Peyer's patch (tissue), 4 donors: ENCODE data around the gene OSBPL5. TPM values are rescaled to one million over a fixed set of nuclear protein-coding genes. Genes with fewer than 3 reads are reported as not detected.

Source experiments
- DNase-seq, 3 donors: peaks; one replicate each; pipeline ENCODE4 v3.0.0-alpha.2; 2017 to 2019
- H3K27ac ChIP-seq, 4 donors: fragments of 200-600 bp; sonication (generic); one replicate each; pipeline ENCODE4 v1.5.1; 2016 to 2019
- H3K27me3 ChIP-seq, 2 donors: fragments of 200-600 bp; sonication (generic); one replicate each; pipeline ENCODE4 v1.5.1; 2019
- H3K36me3 ChIP-seq, 3 donors: fragments of 200-600 bp; sonication (generic); one replicate each; pipeline ENCODE4 v1.5.1; 2016 to 2019
- H3K4me1 ChIP-seq, 4 donors: fragments of 200-600 bp; sonication (generic); one replicate each; pipeline ENCODE4 v1.5.1; 2016 to 2019
- H3K4me3 ChIP-seq, 4 donors: fragments of 200-600 bp; sonication (generic); 1 replicate in 3 of 4; 2 replicates in 1 of 4; pipeline ENCODE4 v1.5.1; 2016 to 2019; ENCODE audit warnings: mild to moderate bottlenecking in 1 of 4
- H3K9me3 ChIP-seq, 4 donors: fragments of 200-600 bp; sonication (generic); one replicate each; pipeline ENCODE4 v1.5.1; 2016 to 2019; ENCODE audit warnings: mild to moderate bottlenecking in 1 of 4
- POLR2A ChIP-seq, 2 donors: fragments of 450-650 bp; IDR thresholded peaks; one replicate each; pipeline ENCODE4 v1.5.1; 2017; ENCODE audit warnings: antibody characterized with exemption in 2 of 2, mild to moderate bottlenecking in 2 of 2, moderate library complexity in 2 of 2
- total RNA-seq, 4 donors: library from RNA; depleted of rRNA; stranded (reverse); fragments of >200 nt; gene quantifications; one replicate each; pipeline ENCODE4 v1.1.0, GENCODE V29; 2016
- TF ChIP-seq, protein P1 (sequence below), 6 experiments: fragments of 450-650 bp in 4 of 6; fragments of 200-600 bp in 2 of 6; sonication (generic) in 1 of 6; IDR thresholded peaks; one replicate each; pipeline ENCODE4 v1.5.1; 2017 to 2019; ENCODE audit warnings: antibody characterized with exemption in 6 of 6, mild to moderate bottlenecking in 3 of 6, moderate library complexity in 1 of 6

OSBPL5 gene
- total RNA-seq, 4 donors from 2014 or later: 39.8 to 110 (median 73.2) TPM

DNA sequence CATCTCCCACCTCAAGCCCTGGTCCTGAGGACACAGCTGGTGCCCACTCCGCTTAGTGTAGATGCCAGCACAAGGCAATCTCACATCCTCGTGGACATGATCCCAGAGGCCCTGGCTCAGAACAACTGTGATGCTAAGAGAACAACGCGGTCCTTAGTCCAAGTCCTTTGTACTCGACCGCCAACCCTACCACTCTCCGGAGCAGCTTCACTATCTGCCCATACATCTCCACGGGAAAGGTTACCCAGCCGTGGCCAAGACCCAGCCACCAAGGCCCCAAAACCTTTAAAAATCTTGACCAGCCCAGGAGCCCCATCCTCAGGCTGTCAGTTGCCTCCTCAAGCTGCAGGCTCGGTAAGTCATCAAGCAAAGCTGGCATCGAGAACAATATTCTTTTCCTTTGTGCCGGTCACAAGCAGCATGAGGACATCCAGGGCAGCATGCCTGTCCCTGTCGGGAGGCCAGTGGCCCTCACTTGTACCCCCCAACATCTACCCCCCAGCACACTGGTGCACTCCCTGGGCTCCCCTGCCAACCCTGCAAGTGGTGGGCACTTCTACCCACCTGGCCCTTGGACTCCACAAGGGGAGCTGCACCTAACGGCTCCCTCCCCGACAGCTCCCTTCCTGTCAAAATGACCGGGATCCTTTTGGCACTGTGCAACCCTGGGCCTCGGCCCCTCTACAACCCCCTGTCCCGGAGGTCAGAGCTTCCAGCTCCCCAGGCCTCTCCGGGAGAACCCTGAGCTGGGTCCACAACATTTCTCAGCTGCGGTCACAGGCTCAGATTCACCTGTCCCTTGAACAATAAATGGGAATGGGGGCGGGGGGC, 2.5 kb downstream of the OSBPL5 start:
- peak overlapping the region in 1 of 4 donors; percentile 88 for H3K27ac ChIP-seq
- H3K4me3 ChIP-seq: peak overlapping the region in 1 of 4 donors; percentile 82
- no peaks in the 10 kb centered on the region for H3K36me3 ChIP-seq
- H3K4me1 ChIP-seq: peaks cover 0 to 81% (median 0%) of the 10 kb centered on the region in 4 donors
- H3K9me3 ChIP-seq: no peaks in the 10 kb centered on the region
- no peaks in the 10 kb centered on the region for H3K27me3 ChIP-seq
- peak in 1 of 3 donors; percentile 44 for DNase-seq
- TF ChIP-seq, protein P1, sequence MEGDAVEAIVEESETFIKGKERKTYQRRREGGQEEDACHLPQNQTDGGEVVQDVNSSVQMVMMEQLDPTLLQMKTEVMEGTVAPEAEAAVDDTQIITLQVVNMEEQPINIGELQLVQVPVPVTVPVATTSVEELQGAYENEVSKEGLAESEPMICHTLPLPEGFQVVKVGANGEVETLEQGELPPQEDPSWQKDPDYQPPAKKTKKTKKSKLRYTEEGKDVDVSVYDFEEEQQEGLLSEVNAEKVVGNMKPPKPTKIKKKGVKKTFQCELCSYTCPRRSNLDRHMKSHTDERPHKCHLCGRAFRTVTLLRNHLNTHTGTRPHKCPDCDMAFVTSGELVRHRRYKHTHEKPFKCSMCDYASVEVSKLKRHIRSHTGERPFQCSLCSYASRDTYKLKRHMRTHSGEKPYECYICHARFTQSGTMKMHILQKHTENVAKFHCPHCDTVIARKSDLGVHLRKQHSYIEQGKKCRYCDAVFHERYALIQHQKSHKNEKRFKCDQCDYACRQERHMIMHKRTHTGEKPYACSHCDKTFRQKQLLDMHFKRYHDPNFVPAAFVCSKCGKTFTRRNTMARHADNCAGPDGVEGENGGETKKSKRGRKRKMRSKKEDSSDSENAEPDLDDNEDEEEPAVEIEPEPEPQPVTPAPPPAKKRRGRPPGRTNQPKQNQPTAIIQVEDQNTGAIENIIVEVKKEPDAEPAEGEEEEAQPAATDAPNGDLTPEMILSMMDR (IDR thresholded peaks at IDR 0.05): no peak
- TF ChIP-seq POLR2A (IDR thresholded peaks at IDR 0.05): no peak

DNA sequence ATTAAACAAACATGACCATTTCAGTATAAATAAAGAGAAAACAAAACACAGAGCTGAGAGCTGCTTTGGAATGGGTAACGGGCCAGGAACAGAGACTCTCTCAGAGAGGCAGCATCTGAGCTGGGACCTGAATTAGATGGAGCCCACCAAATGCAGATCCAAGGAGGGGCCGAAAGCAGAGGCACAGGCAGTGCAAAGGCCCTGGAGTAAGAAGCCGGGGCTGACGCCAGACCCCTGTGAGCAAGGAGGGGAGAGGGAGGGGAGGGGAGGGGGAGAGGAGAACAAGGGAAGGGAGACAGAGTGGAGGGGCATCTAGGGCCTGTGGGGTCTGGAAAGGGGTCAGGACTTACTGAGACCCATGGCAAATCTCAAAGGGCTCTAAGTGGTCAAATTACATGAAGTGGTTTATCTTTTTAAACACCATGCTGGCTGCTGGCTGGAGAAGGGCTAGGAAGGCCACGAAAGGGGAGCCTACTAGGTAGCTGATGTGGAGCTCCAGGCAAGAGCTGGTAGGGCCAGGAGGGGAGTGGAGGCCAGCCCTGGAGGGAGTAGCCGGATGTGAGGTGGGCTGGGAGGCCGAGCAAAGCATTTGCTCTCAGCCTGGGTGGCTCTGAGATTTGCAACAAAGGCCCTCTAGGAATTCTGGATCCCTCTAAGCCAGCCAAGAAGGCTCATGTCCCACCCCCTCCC, 3.2 kb downstream of the OSBPL5 start:
- no peak for DNase-seq
- Histone ChIP-seq H3K9me3 (no peaks in the 10 kb centered on the region), H3K4me1 (peaks cover 0 to 83% (median 0%) of the 10 kb centered on the region in 4 donors), H3K27me3 (no peaks in the 10 kb centered on the region), H3K36me3 (no peaks in the 10 kb centered on the region), H3K4me3 (no peak overlapping the region), H3K27ac (peak overlapping the region in 2 of 4 donors; percentile 83 to 88)
- no peak for TF ChIP-seq POLR2A (IDR thresholded peaks at IDR 0.05)
- TF ChIP-seq, protein P1 (IDR thresholded peaks at IDR 0.05): no peak

DNA sequence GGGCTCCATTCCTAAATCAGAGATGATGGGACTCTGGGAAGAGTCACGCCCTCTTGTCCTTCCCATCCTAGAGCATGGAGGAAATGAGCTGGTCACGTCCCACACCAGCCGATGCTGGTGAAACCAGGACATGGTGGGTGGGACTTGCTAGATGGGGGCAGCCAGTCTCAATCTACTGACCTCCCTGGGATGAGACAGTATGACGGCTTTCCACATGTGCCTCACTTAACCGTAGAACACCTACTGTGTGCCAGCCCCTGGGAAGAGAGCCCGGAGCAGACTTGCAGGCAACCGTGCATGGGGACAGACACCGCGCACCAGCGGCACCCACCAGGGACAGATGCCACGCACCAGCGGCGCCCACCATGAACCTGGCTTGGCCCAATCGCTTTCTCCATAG, 3.8 kb downstream of the OSBPL5 start:
- Histone ChIP-seq H3K36me3 (no peaks in the 10 kb centered on the region), H3K27me3 (no peaks in the 10 kb centered on the region), H3K4me3 (peak overlapping the region in 1 of 4 donors; percentile 53), H3K4me1 (peaks cover 0 to 83% (median 0%) of the 10 kb centered on the region in 4 donors), H3K27ac (peak overlapping the region in 3 of 4 donors; percentile 66 to 88 (median 83)), H3K9me3 (no peaks in the 10 kb centered on the region)
- no peak for TF ChIP-seq POLR2A (IDR thresholded peaks at IDR 0.05)
- TF ChIP-seq, protein P1 (IDR thresholded peaks at IDR 0.05): no peak
- peak in 1 of 3 donors; percentile 39 for DNase-seq

DNA sequence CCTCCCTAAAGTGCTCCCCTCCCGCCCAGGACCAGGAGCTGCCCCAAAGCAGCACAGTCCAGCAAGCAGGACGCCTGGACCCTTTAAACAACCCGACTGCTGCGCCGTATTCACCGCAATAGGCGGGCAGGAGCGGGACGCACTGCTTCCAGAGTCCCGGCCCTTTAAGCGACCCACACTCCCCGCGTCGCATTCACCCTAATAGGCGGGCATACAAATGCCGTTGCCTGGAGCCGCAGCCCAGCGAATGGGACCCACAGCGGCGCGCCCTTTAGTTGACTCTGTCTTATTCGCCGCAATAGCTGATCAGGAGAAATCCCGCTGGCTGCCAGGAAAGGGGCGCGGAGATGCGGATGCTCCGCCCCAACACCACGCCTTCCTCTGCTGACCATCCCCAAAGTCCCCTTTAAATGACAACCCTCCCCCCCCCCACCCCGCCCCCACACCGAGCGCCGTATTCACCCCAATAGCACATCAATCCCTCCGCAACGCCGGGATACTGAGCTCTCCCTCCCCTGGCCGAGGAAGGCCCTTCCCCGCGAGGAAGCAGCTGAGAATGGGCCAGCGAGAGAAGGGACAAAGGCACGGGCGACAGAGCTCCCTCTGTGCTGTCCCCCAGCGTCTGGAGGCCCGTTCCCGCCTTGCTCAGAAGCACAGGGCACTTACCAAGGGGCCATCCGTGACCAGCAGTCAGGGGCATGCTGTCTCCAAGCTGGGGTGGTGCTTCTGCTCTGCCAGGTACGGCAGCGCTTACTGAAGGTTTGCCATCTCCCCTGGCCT, 4.7 kb downstream of the OSBPL5 start:
- DNase-seq: peak; percentile 40 to 89 (median 85)
- Histone ChIP-seq H3K36me3 (no peaks in the 10 kb centered on the region), H3K27me3 (no peaks in the 10 kb centered on the region), H3K4me1 (peaks cover 0 to 80% (median 0%) of the 10 kb centered on the region in 4 donors), H3K4me3 (peak overlapping the region; percentile 22 to 53 (median 40)), H3K9me3 (no peaks in the 10 kb centered on the region), H3K27ac (peak overlapping the region; percentile 51 to 88 (median 74))
- peak in 1 of 2 donors; percentile 22 for TF ChIP-seq POLR2A (IDR thresholded peaks at IDR 0.05)
- TF ChIP-seq, protein P1 (IDR thresholded peaks at IDR 0.05): no peak
